HG03558 (cell line): ENCODE data around the gene EIF5A.

ENCODE experiments used
- ATAC-seq: cut with Tn5 transposase; IDR thresholded peaks from one replicate; pipeline ENCODE4 v1.9.1; 2021; ENCODE audit warnings: moderate number of reproducible peaks; ENCODE audit not compliant: unreplicated experiment; ENCODE audit errors: extremely low read depth

EIF5A gene

GRCh38 chr17:7352503-7352889, 45.1 kb downstream of the EIF5A start:
- ATAC-seq: no peak

GRCh38 chr17:7352910-7353635, 45.6 kb downstream of the EIF5A start:
- ATAC-seq: no peak

DNA sequence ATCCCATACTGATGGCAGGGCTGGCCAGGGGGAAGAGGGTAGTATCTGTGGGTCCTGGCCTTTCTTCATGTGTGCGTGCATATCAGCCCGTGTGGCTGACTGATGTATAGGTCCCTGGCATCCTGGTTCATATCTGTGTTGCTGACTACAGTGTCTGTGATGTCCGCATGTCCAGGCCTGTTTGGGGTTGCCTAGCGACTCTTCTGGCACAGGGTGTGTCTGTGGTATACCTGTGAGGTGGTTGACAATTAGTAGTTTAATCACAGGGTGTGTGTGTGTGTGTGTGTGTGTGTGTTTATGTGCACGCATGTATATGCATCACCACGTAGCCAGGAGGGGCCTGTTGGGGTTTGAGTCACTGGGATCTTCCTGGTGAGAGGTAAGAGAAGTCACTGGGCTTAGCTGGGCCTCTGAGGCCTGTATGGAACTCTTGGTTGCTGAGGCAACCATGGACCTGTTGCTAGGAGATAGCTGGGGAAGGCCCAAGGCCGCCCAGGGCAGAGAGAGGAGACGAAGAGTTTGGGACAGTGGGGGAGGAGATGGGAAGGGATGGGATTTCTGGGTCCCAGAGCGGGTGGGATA, 46.9 kb downstream of the EIF5A start:
- no peak for ATAC-seq

GRCh38 chr17:7355053-7355452, 47.6 kb downstream of the EIF5A start, which contains the start of gene TMEM95:
TSS of gene TMEM95 (plus strand) at chr17:7355156. CDS start at chr17:7355205, 49 bp downstream.
- no peak for ATAC-seq

GRCh38 chr17:7355573-7355972, 48.1 kb downstream of the EIF5A start:
- ATAC-seq: no peak

DNA sequence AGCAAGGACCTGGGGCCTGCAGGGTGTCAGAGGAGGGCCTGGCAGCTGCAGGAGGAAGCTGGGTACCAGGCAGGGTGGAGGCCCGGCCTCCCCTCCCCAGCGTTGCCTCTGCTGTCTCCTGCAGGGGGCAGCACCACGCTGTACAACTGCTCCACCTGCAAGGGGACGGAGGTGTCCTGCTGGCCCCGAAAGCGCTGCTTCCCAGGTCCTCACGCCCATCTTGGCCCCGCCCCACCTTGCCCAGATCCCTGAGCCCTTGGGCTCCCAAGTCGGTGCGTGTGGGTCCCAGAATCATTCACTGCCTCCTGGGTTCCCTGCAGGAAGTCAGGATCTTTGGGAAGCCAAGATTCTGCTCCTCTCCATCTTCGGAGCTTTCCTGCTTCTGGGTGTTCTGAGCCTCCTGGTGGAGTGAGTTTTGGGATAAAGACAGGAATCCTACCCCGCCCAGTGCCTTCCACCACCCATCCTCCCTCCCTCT, 48.7 kb downstream of the EIF5A start:
- ATAC-seq: no peak

GRCh38 chr17:7356756-7357155, 49.3 kb downstream of the EIF5A start:
- no peak for ATAC-seq

GRCh38 chr17:7357381-7357780, 50.0 kb downstream of the EIF5A start:
- no peak for ATAC-seq

DNA sequence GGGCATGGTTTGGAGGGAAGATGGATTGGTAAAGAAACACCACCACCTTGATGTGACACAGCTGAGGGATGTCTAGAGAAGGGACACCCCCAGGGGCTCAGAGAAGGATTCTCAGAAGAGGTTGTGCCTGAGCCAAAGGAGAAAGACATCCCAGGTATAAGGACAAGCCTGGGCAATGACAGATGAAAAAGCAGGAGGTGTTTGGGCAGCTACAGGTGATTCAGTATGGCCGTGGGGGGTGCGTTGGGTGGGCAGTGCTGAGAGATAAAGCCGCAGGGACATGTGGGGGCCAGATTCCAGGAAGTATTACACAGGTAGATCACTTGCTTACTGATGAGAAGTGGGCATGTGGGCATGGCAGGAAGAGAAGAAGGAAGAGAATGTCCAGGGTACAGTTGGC, 54.5 kb downstream of the EIF5A start:
- ATAC-seq: no peak
